IPS-15b (cell line): ENCODE results near the gene MALRD1.

Source experiments
- H3K27me3 ChIP-seq: one replicate; pipeline ENCODE4 v1.6.1; 2013; ENCODE audit warnings: low read length; ENCODE audit not compliant: control insufficient read depth, insufficient read depth
- H3K36me3 ChIP-seq: one replicate; pipeline ENCODE4 v1.6.1; 2013; ENCODE audit warnings: low read length; ENCODE audit not compliant: control insufficient read depth, insufficient read depth
- H3K4me1 ChIP-seq: one replicate; pipeline ENCODE4 v1.6.1; 2013; ENCODE audit warnings: mild to moderate bottlenecking, low read length; ENCODE audit not compliant: control insufficient read depth, insufficient read depth
- H3K4me3 ChIP-seq: one replicate; pipeline ENCODE4 v1.5.1; 2013; ENCODE audit warnings: low read depth, low read length
- H3K9ac ChIP-seq: one replicate; pipeline ENCODE4 v1.6.1; 2013; ENCODE audit warnings: low read depth, mild to moderate bottlenecking, low read length
- H3K9me3 ChIP-seq: one replicate; pipeline ENCODE4 v1.6.1; 2013; ENCODE audit warnings: mild to moderate bottlenecking, low read length; ENCODE audit not compliant: control insufficient read depth, insufficient read depth

The MALRD1 gene

DNA sequence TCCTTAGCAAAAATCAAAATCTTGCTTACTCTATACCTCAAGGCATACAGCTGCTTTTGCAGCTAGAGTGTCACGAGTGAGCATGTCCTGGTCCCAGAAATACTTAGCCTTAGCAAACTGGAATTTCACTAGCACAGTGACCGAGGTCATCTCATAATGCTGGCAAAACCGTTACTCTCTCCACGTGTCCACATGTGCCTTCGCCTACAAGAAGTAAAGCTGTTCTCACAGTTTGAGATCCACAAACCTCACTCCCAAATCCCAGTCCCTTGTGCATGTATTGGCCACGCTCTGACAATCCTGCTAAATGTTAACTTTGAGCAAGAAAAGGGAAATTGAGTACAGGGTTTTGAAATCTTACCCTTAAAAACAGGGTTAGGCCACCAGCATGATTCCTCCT lies 656.6 kb downstream of the MALRD1 start:
- no peak overlapping the region for H3K4me3 ChIP-seq
- H3K9me3 ChIP-seq: no peaks in the 10 kb centered on the region
- H3K9ac ChIP-seq: no peak overlapping the region
- no peaks in the 10 kb centered on the region for H3K27me3 ChIP-seq
- H3K4me1 ChIP-seq: no peaks in the 10 kb centered on the region
- no peaks in the 10 kb centered on the region for H3K36me3 ChIP-seq

DNA sequence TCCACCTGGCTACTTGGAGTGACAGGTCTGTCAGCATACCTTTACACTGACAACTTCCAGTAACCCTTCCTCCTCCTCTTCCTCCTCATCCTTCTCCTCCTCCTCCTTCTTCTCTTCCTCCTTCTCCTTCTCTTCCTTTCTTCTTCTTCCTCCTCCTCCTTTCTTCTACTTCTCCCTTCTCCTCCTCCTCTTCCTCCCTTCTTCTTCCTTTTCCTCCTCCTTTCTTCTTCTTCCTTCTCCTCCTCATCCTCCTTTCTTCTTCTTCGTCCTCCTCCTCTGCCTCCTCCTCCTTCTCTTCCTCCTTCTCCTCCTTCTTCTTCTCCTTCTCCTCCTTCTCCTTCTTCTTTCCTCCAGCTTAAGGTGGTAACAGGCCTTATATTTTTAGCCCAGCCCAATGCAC lies 658.3 kb downstream of the MALRD1 start:
- Histone ChIP-seq H3K9me3 (no peaks in the 10 kb centered on the region), H3K4me1 (no peaks in the 10 kb centered on the region), H3K36me3 (no peaks in the 10 kb centered on the region), H3K9ac (no peak overlapping the region), H3K27me3 (no peaks in the 10 kb centered on the region), H3K4me3 (no peak overlapping the region)

DNA sequence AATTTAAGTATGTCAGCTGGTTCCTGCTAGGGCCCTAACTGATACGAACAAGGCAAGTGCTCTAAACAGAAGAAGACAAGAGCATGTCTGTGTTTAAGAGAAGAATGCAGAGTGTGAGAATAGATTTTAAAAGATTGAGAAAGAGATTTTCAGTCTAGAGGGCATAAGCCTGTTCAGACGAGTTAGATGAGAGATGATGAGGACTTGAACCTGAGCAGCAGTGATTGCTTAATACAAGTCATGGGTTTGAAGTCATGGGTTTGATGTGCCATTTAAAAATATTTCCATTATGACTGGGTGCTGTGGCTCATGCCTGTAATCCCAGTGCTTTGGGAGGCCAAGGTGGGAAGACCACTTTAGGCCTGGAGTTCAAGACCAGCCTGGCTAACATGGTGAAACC lies 658.8 kb downstream of the MALRD1 start:
- H3K4me3 ChIP-seq: no peak overlapping the region
- no peaks in the 10 kb centered on the region for H3K4me1 ChIP-seq
- no peak overlapping the region for H3K9ac ChIP-seq
- no peaks in the 10 kb centered on the region for H3K9me3 ChIP-seq
- no peaks in the 10 kb centered on the region for H3K36me3 ChIP-seq
- H3K27me3 ChIP-seq: no peaks in the 10 kb centered on the region

DNA sequence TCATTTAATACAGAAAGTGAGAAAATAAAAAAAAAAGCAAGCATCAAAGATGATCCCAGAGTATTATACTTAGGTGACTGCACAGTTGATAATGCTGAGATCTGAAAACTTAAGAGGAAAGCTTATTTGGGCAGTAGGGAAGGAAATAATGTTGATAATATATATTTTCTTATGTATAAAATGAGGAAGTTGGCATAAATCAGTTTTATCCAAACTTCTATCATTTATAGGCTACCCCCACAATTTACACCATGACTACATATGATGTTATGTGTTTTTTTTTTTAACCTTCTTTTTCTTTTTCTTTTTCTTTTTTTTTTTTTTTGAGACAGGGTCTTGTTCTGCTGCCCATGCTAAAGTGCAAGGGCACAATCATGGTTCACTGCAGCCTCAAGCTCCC lies 659.4 kb downstream of the MALRD1 start:
- H3K27me3 ChIP-seq: no peaks in the 10 kb centered on the region
- no peaks in the 10 kb centered on the region for H3K4me1 ChIP-seq
- no peak overlapping the region for H3K4me3 ChIP-seq
- no peaks in the 10 kb centered on the region for H3K36me3 ChIP-seq
- no peak overlapping the region for H3K9ac ChIP-seq
- no peaks in the 10 kb centered on the region for H3K9me3 ChIP-seq

DNA sequence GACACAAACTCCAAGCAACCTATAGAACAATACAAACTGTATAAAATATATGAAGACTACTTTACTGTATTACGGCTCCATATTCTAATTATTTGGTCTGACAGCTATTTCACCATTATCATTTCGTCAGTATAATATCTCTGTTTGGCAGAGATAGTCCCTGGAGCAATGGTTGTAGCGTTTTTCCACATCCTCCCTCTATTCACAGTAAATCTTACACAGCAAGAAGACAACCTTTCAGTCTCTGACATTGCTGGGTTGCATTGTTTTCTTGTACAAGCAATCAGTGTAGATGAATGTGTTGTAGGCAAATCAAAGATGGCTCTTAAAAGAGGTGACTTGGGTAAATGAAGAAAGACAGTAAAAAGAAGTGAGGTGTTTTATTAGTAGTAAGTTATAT lies 662.0 kb downstream of the MALRD1 start:
- Histone ChIP-seq H3K36me3 (no peaks in the 10 kb centered on the region), H3K4me1 (no peaks in the 10 kb centered on the region), H3K4me3 (no peak overlapping the region), H3K27me3 (no peaks in the 10 kb centered on the region), H3K9ac (no peak overlapping the region), H3K9me3 (no peaks in the 10 kb centered on the region)

DNA sequence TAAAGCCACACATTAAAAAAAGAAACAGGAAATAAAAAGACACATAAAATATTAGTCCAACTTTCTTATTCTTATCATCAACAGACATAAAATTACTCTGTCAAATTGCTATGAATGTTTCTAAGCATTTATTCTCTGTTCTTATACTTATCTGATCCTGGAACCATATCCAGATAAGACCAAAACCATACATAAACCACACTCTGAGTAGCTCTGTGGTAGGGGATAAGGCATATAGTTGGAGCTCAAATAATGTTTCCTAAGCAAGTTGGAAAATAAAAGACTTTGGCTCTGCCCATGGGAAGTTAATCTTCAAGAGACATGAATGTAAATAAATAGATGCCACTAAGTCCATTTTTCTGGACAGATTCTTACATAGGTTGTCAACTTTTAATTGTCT lies 664.6 kb downstream of the MALRD1 start:
- H3K36me3 ChIP-seq: no peaks in the 10 kb centered on the region
- H3K4me1 ChIP-seq: no peaks in the 10 kb centered on the region
- H3K4me3 ChIP-seq: no peak overlapping the region
- no peak overlapping the region for H3K9ac ChIP-seq
- H3K9me3 ChIP-seq: no peaks in the 10 kb centered on the region
- H3K27me3 ChIP-seq: no peaks in the 10 kb centered on the region

DNA sequence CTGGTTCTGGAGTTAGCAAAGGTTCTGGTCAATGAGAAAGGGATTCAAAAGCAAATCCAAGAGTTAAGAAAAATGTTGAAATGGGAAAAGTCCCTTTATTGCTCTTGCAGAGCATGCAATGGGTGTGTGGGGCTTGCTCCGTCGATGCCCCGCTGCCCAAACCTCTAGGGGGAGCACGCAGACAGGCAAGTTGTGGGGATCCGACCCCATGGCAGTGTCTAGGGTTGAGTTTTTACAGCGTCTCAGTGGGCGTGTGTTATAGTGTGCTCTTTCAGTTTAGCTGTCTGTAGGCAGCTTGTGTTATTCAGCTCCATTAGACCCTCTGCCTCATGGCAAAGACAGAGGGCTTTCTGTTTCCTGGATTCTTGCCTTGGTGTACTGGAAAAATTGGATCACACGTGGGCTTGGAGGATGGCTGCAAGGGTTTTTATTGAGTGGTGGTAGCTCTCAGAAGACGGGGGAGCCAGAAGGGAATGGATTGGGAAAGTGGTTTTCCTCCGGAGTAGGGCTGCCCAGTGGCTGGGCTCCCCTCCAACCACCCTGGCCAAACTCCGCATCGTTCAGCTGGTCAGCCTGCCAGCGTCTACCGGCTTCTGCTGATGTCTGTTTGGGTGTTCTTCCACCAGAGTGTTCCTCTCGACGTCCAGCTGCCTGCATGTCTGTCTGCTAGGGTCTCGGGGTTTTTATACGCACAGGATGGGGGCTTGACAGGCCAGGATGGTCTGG lies 665.4 kb downstream of the MALRD1 start:
- H3K36me3 ChIP-seq: no peaks in the 10 kb centered on the region
- H3K4me1 ChIP-seq: no peaks in the 10 kb centered on the region
- H3K4me3 ChIP-seq: no peak overlapping the region
- H3K9me3 ChIP-seq: no peaks in the 10 kb centered on the region
- H3K9ac ChIP-seq: no peak overlapping the region
- no peaks in the 10 kb centered on the region for H3K27me3 ChIP-seq

DNA sequence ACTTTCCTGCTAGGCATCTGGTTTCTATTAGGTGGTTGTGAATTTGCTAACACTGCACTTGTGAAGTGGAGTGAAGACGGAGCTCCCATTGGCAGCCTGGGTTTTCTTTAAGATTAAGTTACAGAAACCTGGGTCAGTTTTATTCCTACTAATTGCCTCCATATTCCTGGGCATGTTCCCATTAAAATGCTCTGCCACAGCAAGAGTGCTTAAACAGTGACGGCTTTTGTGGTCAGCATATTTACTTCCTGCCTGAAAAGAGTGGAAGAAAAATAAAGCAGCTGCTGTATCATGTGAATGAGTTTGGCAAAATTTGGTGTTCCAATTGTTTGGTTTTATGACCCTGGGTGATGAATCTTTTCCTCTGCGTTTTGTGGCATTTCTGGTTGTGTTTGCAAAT lies 670.7 kb downstream of the MALRD1 start:
- Histone ChIP-seq H3K27me3 (no peaks in the 10 kb centered on the region), H3K9me3 (no peaks in the 10 kb centered on the region), H3K36me3 (no peaks in the 10 kb centered on the region), H3K4me1 (no peaks in the 10 kb centered on the region), H3K4me3 (no peak overlapping the region), H3K9ac (no peak overlapping the region)

DNA sequence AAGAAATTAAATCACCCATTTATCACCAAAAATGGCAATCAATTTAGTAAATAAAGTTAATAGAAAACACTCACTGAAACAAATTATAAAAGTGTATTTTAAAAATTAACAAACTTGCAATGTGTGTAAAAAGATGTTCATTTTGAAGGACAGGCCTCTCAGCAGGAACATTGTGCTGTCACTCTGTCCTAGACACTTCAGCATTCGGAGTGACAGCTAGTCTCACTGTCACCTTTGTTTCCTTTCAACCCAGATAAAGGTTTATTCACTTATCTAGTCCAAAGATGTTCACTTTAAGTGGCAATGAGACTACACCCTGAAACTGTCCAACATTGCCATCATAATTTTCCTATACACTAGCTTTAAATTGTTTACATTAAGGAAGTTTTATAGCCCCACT lies 675.7 kb downstream of the MALRD1 start:
- H3K9me3 ChIP-seq: no peaks in the 10 kb centered on the region
- no peaks in the 10 kb centered on the region for H3K27me3 ChIP-seq
- H3K4me3 ChIP-seq: no peak overlapping the region
- no peak overlapping the region for H3K9ac ChIP-seq
- H3K36me3 ChIP-seq: no peaks in the 10 kb centered on the region
- no peaks in the 10 kb centered on the region for H3K4me1 ChIP-seq

DNA sequence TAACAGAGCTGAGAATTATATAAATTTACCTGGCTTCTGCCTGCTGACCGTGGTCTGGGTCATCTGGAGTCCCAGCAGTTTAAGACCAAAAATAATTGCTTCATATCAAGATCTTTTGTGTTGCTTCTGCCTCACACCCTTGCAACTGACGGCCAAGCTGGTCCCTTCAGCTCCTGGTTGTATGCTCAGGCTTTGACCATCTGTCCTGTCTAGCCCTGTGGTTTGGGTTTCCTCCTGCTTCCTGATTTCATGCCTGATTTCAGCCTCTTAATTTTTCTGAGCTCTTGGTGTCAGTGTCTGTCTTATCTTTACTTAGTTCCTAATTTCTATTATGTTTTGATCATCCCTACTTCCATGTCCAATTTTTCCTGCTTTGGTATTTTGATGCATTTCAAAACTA lies 679.8 kb downstream of the MALRD1 start:
- H3K36me3 ChIP-seq: no peaks in the 10 kb centered on the region
- H3K4me1 ChIP-seq: no peaks in the 10 kb centered on the region
- H3K27me3 ChIP-seq: no peaks in the 10 kb centered on the region
- no peak overlapping the region for H3K4me3 ChIP-seq
- H3K9ac ChIP-seq: no peak overlapping the region
- H3K9me3 ChIP-seq: no peaks in the 10 kb centered on the region

DNA sequence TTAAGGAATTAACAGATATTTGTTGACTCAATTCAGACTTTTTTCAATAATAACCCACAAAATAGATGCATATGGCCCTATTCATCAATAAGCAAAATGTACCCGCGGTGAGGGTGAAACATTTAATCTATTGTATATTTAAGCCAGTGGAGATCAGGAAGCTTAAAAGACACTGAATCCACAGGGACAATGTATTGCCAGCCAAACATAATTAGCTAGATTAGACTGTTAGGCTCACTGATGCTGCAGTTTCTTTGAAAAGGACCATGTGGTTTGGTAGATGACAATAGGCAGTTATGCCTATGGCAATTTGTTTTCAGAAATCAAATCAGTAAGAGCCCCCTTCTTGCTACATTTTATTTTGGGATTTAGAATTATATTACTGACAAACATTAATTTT lies 680.4 kb downstream of the MALRD1 start:
- Histone ChIP-seq H3K9ac (no peak overlapping the region), H3K27me3 (no peaks in the 10 kb centered on the region), H3K9me3 (no peaks in the 10 kb centered on the region), H3K4me1 (no peaks in the 10 kb centered on the region), H3K4me3 (no peak overlapping the region), H3K36me3 (no peaks in the 10 kb centered on the region)

DNA sequence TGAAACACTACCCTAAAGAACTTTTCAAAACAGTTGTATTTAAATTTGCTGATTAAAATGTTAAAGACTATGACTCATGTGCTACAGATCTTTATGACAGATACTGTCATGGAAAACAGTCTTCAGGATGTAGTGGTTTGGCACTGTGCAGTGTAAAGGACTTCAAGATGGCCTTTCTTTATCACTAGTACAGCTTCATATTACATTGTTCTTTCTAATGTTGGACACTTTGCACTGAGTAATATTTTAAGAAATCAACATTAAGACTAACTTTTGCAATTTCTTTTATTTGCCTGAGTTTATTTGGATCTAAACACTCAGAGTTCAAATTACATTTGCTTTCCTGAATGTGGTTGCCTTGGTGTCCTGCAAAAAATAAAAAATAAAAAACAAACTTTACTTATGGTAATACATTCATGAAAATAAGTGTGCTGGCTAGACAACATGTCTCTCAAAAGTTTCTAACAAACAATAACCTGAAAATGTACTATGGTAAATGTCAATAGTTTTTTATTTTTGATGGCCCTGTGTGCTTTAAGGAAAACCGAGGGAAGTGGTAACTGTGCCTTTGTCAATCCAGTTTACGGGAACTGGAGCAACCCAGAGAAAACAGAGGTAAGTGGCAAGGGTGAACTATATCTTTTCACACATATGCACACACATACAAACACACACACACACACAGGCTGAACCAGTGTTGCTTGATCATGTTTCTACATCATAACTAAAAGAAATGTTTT lies 681.7 kb downstream of the MALRD1 start:
- H3K27me3 ChIP-seq: no peaks in the 10 kb centered on the region
- no peaks in the 10 kb centered on the region for H3K36me3 ChIP-seq
- H3K4me3 ChIP-seq: no peak overlapping the region
- no peak overlapping the region for H3K9ac ChIP-seq
- no peaks in the 10 kb centered on the region for H3K9me3 ChIP-seq
- no peaks in the 10 kb centered on the region for H3K4me1 ChIP-seq
